Measurements from ENCODE around the gene RFT1.

RFT1 gene

GRCh38 chr3:53130179-53131061, at the start of gene RFT1:
Gene RFT1, minus strand, starts transcription at chr3:53130435. Its CDS starts 35 bp downstream, at chr3:53130400.
- DNase-seq (ENCODE audit: low read depth in 3 of 3, low spot score in 1 of 3): peak; percentile 92 to 96 (median 93)

DNA sequence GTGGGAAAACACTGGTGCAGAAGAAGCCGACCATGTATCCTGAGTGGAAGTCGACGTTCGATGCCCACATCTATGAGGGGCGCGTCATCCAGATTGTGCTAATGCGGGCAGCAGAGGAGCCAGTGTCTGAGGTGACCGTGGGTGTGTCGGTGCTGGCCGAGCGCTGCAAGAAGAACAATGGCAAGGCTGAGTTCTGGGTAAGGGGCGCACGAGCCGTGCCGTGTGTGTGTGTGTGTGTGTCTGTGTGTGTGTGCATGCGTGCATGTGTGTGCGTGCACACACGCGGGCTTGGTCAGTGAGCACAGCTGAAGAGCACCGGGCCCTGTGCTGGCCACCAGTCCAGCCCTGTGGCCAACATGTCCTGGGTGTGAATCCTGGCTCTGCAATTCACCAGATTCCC, 49.3 kb upstream of the RFT1 start:
- DNase-seq (ENCODE audit: low read depth in 3 of 3, low spot score in 1 of 3): no peak

GRCh38 chr3:53178246-53178645, 48.0 kb upstream of the RFT1 start:
- DNase-seq (ENCODE audit: low read depth in 3 of 3, low spot score in 1 of 3): no peak

GRCh38 chr3:53175613-53176540, 45.6 kb upstream of the RFT1 start:
- DNase-seq (ENCODE audit: low read depth in 3 of 3, low spot score in 1 of 3): no peak

DNA sequence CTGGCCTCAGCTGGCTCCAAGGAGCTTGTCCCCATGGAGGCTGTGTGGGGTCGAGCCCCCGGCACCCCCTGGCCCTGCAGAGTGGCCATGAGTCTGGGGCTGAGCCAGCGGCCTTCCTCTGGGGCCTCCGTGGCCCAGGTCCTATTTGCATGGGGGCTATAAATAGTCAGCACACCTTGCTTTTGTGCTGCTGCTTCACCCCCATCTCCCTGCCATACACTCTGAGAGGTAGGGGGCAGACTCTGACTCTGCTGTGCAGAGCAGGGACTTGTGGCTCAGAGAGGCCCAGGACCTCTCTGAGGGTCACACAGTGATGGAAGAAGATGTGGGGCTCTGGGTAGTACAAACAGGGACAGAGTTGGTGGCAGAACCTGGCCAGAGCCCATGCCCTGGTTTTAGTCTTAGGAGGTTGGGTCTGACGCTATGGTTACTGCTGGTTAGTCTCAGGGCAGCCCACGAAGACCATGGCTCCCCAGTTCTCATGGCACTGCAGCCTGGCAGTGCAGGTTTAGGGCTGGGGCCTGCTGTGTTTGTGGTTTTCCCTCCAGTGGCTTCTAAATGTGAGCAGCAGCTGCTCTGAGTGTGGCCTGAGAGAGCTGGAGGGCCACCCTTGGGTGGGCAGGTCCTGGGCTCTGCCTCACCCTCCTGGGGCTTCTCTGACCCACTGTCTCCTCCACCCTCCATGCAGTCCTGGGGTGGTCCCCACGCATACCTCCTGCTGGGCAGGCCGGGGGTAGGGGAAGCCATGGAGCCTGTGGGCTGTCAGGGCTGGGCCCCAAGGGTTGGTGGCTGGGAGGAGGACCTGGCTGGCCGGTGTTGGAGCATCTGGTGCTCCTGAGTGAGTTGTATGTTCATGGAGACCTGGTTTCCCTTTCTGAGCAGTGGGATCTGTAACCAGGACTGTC, 44.4 kb upstream of the RFT1 start:
- DNase-seq (ENCODE audit: low read depth in 3 of 3, low spot score in 1 of 3): no peak

DNA sequence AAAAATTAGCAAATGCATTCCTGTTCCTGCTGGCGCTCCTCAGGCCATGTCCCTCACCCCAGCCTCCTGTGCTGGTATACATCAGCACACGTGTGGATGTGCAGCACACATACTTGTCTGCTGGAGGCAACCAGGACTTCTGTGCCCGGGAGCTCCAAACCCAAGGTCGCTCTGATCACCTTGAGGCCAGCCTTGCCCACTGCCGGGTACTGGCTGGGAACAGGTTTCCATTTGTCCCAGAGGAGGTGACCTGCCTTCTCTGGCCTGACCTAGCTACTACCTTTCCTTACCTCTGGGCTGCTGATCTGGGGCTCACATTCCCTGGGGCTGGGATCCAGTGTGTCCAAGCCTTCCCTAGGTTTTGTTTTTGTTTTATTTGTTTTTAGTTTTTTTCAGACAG, 42.9 kb upstream of the RFT1 start:
- DNase-seq (ENCODE audit: low read depth in 3 of 3, low spot score in 1 of 3): no peak

GRCh38 chr3:53171827-53172505, 41.7 kb upstream of the RFT1 start:
- DNase-seq (ENCODE audit: low read depth in 3 of 3, low spot score in 1 of 3): no peak

- no peak for DNase-seq (ENCODE audit: low read depth in 3 of 3, low spot score in 1 of 3)
These were observed 40.8 kb upstream of the RFT1 start for GRCh38 chr3:53171064-53171418.

- DNase-seq (ENCODE audit: low read depth in 3 of 3, low spot score in 1 of 3): no peak
These were observed 40.3 kb upstream of the RFT1 start for GRCh38 chr3:53170325-53171063.

DNA sequence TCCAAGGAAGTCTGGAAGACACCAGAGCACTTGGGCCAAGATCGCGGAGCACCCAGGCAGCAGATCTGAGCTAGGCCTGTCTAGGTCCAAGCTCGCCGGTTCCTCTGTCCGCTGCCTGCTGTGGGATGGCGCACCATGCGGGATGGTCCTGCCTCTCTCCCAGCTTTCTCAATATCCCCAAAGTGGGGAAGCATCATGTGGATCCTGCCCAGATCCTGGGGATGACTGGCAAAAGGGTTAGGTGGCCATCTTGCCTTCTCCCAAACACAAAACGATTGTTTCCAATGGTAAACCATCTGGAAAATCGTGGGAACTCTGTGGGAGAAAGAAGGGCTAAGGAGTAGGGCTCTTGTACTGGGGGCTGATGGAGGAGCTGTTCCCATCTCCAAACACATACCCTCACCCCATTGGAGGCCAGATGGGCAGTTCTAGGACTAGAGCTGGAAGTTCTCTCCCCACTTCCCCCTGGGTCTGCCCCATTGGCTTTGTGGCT, 39.6 kb upstream of the RFT1 start:
- DNase-seq (ENCODE audit: low read depth in 3 of 3, low spot score in 1 of 3): no peak

DNA sequence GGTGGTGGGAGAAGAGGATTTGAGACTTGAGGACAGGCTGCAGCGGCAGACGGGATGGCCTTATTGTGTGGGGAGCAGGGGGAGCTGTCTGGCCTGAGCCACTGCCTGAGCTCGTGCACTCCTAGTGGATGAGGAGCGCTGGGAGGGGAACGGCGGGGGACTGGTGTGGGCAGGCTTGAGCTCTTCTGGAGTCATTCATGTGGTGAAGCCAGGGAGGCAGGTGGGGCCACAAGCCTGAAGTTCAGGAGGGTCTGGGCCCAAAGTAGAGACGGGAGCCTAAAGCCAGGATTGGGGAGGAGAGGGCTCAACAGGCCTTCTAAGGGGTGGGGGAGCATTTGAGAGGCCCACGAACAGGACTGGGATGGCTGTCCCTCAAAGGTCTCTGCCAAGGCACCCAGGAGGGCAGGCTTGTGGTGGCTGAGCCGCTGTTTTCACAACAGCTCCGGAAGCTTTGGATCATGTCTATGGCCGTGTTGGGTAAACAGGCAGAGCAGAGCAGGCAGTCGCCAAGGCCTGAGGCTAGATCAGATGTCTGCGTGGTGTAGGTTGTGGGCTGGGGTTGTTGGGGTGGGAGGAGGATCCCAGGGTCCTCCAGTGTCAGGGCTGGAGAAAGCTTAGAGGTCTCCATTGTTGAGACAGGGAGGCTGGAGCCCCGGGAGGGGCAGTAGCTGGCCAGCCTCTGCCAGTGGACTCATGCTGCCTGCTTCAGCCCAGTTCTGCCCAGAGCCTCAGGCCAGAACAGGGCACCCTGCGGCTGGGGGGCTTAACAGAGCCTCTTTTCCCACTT, 39.0 kb upstream of the RFT1 start:
- DNase-seq (ENCODE audit: low read depth in 3 of 3, low spot score in 1 of 3): no peak

DNA sequence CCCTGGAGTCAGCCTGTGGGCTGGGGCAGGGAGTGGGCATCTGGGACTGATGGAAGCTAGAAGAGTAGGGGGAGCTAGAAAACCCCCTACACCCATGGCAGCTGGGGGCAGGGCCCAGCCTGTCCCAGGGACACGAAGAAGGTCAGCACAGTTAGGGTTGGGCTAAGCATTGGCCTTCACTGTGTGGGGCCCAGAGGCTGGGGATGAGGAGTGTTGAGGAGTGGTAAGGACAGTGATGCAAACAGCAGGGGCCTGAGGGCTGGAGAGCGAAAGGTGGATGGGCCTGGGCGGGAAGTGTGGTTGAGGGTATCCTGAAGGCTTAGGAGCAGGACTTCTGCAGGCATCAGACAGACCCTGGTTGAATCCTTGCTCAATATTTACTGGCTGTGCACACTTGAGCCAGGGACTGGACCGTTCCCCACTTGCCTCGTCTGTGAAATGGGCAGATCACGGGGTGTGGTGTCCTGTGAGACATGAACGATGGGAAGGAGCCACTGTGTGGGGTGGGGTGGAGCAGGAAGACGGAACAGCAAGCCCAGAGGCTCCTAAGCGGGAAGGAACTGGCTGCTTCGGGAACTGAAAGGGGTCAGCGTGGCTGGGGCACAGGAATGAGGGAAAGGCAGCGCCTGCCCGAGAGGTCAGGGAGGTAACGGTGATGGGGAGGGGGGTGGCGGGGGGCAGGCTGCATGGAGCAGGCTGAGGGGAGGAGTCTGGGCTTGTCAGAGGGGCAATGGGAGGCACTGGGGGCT, 38.1 kb upstream of the RFT1 start:
- no peak for DNase-seq (ENCODE audit: low read depth in 3 of 3, low spot score in 1 of 3)

DNA sequence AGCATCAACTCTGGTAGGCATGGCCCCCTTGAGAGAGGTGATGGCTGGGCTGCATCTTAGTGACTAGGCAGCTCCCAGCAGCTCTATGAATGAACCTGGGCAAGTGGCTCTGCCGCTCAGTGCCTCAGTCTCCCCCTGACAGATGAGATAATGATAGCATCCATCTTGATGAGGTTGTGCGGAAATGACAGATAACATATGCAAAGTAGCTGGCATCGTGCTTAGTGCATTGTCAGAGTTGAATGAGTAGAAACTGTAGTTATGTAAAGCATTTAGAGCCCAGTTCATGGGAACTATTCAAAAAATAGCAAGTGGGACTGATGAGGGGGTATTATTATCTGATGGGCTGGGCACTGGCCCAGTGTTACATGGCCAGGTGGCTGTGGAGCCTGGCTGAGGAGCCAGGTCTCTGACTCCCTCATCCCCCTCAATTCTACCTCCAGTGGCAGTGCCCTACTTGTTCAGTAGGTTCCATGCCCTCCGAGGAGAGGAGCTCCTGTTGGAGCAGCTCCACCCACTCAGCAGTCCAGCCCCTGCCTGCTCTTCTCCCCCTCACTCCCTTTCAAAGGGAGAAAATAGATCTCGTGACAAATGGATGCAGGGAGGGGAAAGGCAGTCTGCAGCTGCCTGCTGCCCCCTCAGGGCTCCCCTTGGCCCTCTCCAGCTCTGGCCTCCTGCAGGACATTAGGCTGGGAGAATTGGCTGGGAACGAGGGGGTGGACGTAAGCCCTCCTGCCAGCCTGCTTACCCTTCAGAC, 37.4 kb upstream of the RFT1 start:
- DNase-seq (ENCODE audit: low read depth in 3 of 3, low spot score in 1 of 3): no peak

GRCh38 chr3:53166781-53167291, 36.6 kb upstream of the RFT1 start:
- no peak for DNase-seq (ENCODE audit: low read depth in 3 of 3, low spot score in 1 of 3)

DNA sequence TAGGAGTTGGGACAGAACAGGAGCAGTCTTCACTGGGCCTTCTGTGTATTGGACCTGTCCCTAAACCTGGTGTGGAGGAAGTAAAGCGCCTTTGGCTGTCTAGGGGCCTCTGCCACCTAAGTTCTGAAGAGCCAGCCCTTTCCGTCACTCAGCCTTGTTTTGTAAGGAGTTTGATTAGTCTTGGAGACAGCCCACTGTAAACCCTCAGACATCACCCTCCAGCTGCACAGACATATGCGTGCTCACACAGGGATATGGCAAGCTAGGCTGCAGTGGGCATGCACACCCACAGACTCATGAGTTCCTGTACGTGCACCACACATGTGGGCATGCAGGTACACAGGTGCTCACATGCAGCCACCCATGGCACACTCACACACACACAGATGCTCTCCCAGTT, 36.0 kb upstream of the RFT1 start:
- DNase-seq (ENCODE audit: low read depth in 3 of 3, low spot score in 1 of 3): no peak

DNA sequence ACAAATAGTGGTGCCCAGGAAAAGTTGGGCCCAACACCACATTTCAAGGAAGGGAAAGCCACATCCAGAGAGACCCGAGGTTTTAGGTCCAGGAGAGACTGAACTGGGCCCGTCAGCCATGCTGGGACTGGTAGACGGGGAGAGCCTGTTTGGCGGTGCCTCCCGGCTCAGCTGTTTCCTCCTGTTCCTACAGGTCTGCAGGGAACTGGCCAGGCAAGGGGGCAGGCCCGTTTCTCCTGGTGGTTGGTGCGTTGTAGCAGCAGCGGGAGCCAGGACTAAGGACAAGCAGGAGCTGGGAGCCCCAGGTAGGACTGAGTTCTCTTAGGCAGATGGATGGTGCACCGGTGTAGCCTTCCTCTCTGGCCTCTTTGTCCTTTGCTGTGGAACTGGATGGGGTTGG, 34.7 kb upstream of the RFT1 start:
- no peak for DNase-seq (ENCODE audit: low read depth in 3 of 3, low spot score in 1 of 3)

All from stimulated activated CD4-positive, alpha-beta T cell treated with anti-CD3 and anti-CD28 coated beads, TNF-alpha, amount 100 ng/mL, for 1 hour (primary cell).